NCI-H2107 (cell line): ENCODE results near the gene FAM107B.
"Not testable (repeated sequence)": the region's sequence is repeated elsewhere in the genome, so short reads cannot be mapped to it uniquely, and the experiment has no call there.

Experiments
- DNase-seq: peaks from one replicate; lab custom pipeline; 2025; lab: John Stamatoyannopoulos, UW

FAM107B gene

GRCh38 chr10:14736043-14736442, 38.7 kb downstream of the FAM107B start:
- DNase-seq: no peak

- no peak for DNase-seq
Measured at GRCh38 chr10:14731875-14732512, 42.7 kb downstream of the FAM107B start.

DNA sequence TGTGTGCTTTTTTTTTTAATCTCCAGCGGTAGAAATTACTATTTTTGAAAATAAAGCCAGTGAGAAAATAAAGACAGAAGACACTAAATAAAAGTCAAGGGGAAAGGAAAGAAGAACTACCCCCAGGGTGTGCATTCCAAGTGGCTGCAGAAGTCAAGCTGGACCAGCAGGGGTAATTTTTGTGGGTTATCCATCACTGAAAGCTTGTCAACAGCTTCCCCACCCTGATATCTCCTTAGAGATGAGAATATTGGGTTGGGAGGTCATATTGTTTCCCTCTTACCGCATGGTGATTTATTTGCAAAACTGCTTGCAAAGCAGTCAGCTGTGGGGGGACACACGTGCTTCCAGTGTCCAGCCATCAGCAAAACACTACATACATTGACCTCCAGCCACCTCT, 46.4 kb downstream of the FAM107B start:
- no peak for DNase-seq

- DNase-seq: no peak
Measured at GRCh38 chr10:14727924-14728323, 46.8 kb downstream of the FAM107B start.

DNA sequence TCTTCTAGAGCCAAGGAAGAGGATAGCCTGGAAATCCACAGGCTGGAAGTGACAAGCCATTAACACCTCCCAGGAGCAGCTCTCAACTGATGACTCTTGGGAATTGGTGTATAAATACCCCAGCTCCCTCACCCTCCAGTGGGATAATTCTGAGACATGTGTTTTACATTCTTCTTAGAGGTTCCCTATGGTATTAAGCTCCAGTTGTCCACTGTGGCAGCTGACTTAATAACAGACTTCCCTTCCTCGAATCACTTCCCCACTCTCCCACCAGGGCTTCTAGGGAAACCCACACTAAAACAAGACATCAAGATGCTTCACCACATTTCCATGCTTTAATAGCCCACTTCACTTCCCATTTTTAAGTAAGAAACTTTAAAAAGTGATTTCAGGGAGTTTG, 47.2 kb downstream of the FAM107B start:
- DNase-seq: no peak

- DNase-seq: no peak
Measured at GRCh38 chr10:14724931-14725330, 49.8 kb downstream of the FAM107B start.

DNA sequence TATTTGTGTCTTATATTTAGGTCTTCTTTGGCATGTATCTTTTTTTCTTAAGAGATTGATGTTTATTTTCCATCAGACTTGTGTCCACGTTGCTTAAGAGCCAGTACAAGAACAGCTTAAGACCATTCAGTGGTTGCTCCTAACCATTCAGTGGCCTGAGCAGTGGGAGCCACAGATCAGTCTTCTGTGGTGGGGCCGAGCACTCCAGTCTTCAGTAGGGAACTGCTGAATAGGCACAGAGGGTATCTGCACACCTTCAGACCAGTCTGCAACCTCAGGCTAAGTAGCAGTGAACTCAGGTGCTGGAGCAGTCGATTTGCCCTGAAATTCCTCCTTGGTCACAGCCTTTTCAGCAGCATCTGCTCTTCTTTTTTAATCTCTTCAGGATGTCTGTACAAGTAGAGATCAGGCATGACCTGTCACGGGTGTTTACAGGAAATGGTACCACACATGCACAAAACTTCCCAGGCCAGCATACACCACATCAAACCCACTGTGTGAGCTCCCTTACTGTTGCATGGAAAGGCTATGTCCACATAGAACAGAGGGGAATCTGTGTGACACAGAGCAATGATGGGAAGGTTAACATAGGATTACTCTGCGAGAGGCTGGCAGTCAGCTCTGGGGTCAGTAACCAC, 51.5 kb downstream of the FAM107B start:
- no peak for DNase-seq

GRCh38 chr10:14717552-14717951, 57.1 kb downstream of the FAM107B start:
- no peak for DNase-seq

- no peak for DNase-seq
Measured at GRCh38 chr10:14712991-14713424, 61.7 kb downstream of the FAM107B start.

- DNase-seq: not testable (repeated sequence)
Measured at GRCh38 chr10:14709344-14709743, 65.4 kb downstream of the FAM107B start.

- DNase-seq: no peak
Measured at GRCh38 chr10:14707481-14707880, 67.2 kb downstream of the FAM107B start.

DNA sequence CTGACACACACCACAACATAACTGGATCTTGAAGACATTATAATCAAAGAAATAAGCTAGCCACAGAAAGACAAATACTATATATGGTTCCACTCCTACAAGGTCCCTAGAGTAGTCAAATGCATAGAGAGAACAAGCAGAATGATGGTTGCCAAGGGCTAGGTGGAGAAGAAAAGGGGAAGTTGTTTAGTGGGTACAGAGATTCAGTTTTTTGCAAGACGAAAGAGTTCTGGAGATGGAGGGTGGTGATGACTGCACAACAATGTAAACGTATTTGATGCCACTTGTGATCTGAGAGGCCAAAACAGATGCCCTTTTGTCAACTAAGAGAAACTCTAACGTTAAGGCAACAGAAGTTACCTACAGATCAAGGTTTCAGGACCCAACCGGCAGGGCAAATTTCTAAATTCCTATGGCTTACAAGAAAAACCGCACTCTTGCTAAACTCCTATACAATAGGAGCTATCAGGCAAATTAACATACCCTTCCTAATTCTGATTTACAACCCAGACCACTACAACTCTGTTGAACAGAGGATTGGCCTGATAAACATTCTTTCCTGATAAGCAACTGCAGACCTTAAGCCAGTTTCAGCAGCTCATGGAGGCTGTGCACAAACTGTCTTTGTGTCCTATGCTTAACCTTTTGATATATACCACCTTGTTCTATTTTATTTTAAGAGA, 69.0 kb downstream of the FAM107B start:
- DNase-seq: no peak

DNA sequence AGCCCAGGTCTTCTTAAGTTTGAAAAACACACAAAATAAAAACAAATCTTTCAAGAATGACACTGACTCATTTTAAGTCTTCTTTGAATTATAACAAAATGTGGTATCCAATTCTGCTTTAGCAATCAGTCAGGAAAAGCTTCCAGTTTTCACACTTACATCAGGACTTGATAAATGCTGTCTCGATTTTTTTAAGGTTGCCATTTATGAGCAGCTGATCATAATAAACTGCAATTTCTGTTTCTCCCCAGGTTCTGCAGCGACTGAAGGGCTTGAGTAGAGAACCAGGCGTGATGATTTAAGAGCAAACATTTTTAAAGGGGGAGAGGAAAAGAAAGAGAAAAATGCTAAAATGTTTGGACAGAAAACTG, 71.1 kb downstream of the FAM107B start:
- DNase-seq: no peak

- DNase-seq: no peak
Measured at GRCh38 chr10:14701466-14701865, 73.2 kb downstream of the FAM107B start.

DNA sequence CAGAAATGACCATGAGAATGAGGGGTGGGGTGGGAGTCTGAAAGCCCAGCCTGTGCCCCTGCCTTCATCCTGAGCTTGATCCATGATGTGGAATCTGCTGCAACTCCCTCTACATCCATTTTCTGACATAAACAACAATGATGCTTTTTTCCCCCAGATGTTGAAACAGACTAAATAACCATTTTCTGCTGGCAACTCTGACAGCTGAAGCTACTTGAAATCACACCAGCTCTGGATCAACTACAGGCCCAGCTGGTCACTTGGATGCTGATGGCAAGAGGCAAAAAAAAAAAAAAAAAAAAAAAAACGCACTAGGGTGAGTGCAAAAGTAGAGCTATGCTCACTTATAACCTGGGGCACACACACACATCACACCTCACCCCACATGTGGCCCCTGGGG, 74.2 kb downstream of the FAM107B start:
- DNase-seq: no peak

GRCh38 chr10:14699482-14699881, 75.2 kb downstream of the FAM107B start:
- no peak for DNase-seq

DNA sequence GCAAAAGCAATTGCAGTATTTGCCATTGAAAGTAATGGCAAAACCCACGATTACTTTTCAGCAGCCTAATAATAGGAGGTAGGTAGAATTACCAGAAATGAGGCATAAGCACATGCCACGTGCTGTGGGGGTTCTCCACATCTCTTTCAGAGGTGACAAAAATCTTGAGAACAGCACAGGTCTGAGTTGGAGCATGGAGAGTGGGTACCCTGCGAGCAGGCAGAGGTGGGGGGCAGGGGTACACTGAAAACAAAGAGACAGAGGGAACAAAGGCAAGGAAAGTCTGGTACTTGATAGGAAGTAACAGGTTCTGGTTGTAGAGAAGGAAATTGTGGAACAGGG, 75.9 kb downstream of the FAM107B start:
- DNase-seq: no peak

- DNase-seq: no peak
Measured at GRCh38 chr10:14698111-14698828, 76.4 kb downstream of the FAM107B start.

DNA sequence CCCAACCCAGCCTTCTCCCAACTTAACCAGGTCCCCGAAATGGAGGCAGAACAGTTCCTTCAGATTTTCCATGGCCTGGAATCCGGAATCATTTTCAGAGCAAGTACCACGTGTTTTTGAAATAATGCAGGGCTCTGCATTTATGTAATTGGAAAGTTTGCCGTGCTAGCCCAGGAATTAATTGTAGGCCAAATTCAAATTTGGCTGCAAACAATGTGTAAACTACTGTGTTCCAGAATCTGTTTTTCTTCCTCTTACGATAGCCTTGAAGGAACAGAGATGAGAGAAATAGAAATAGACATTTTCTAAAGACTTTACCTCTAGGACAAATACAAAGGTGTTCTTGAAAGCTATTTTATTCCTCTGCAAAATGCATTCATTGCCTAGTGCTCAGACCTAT, 77.4 kb downstream of the FAM107B start:
- no peak for DNase-seq

DNA sequence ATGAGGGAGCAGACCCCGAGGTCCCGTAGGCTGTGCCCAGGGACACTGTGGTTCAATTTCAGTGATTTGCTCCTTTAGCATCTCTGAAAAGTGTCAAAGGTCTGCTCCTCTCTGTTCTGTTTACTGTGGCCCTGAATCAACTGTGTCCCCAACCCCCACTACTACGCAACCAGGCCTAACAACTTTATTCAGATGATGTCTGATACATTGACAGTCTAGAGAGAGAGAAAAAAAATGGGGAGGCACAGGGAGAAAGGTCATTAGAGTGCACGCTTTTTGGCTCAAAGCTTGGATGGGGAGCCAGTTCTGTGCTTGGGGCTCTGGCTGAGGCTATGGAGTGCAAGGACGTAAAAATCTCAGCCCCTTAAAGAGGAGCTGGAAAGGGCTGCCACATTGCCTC, 77.9 kb downstream of the FAM107B start:
- DNase-seq: no peak

DNA sequence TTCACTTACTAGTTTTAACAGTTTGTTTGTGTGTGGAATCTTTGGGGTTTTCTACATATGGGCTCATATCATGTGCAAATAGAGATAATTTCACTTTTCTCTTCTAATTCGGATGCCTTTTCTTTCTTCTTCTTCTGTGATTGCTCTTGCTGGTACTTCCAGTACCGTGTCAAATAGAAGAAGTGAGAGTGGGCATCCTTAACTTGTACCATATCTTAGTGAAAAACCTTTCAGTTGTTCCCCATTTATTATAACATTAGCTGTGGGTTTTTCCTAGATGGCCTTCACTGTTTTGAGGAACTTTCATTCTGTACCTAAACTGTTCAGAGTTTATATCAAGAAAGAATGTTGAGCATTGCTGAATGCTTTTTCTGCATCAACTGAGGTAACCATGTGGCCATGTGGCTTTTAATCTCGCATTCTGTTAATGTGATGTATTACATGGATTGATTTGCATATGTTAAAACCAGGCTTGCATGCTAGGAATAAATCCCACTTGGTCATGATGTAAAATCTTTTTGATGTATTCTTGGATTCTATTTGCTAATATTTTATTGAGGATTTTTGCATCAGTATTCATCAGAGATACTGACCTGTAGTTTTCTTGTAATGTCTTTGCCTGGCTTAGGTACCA, 78.7 kb downstream of the FAM107B start:
- no peak for DNase-seq

DNA sequence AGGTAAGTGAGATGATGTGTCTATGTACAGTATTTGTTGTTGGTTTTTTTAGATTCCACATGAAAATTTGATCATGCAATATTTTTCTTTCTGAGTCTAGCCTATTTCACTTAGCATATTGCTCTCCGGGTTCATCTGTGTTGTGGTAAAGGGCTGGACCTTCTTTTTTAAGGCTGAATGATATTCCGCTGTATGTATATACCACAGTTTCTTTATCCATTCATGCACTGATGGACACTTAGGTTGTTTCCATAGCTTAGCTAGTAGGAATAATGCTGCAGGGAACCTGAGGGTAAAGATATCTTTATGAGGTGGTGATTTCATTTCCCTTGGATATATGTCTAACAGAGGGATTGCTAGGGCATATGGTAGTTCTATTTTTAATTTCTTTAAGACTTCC, 80.8 kb downstream of the FAM107B start:
- no peak for DNase-seq
